NCI-H82 treated with DMSO at 0.1 percent for 48 hours (cell line): ENCODE results near the gene ACSL6.

Source experiments
- DNase-seq: peaks from one replicate; lab custom pipeline; 2025; ENCODE audit not compliant: unreplicated experiment; lab: John Stamatoyannopoulos, UW

Gene ACSL6

DNA sequence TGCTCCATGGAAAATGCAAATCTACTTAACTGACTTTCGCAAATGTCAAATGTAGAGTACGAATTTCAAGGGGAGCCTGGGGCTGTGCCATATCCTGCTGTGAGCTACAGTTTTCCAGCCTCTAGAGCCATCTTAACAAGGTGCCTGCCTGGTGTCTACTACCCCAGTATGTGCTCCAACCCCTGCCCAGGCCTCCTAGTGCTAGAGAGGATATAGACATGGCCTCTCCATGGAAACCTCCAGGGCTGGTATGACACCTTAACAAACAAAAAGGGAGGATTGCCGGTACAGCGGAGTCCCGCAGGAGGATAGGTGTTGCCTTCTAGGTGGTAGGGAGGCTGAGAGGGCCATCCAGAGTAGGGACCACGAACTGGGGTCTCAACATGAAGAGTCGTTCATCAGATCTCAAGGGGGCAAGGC, 35.4 kb upstream of the ACSL6 start:
- no peak for DNase-seq

DNA sequence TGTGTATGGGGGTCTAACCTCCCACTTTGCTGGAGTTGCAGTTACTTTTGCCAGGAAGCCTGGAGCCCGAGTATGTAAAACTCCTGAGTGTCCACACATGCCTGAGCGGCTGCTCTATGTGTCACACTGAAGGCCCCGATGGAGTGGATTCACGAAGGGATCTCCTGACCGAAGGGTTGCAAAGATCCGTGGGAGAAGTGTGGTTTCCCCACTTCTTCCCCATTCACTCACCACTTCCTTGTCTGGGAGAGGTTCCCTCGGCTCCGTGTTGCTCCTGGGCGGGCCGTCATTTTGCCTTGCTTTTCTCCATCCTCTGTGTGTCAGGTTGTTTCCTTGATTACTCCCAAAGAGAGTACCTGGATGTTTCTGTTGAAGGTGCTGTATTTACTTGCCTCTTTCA, 32.7 kb upstream of the ACSL6 start:
- DNase-seq: no peak

DNA sequence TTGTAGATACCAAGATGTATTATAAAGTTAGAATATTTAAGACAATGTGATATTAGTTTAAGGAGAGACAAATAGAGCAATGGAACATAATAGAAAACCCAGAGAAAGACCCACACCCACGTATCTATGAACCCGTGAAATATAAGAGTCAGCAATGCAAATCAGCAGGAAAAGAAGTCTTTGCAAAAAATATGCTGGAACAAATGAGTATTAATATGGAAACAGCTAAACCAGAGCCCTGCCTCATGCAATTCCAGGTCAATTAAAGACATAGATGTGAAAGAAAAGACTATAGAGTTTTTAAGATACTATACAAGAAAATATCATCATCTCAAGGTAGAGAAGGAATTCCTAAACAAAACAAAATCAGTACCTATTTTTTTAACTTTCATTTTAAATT, 25.9 kb upstream of the ACSL6 start:
- DNase-seq: no peak

DNA sequence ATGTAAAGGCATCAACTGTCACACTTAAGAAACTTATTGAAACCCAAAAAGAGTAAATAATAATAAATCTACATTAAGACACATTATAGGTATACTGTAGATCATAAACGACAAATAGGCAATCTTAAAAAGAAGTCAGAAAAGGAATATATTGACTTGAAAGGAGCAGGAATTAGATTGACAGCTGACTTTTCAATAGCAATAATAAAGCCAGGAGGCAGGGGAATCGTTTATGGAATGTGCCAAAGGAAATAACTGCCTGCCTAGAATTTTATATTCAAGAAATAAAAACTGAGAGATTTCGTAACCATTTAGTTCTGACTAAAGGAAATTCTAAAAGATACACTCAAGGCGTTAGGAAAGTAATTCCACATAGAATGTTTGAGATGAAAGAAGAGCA, 21.7 kb upstream of the ACSL6 start:
- DNase-seq: no peak

DNA sequence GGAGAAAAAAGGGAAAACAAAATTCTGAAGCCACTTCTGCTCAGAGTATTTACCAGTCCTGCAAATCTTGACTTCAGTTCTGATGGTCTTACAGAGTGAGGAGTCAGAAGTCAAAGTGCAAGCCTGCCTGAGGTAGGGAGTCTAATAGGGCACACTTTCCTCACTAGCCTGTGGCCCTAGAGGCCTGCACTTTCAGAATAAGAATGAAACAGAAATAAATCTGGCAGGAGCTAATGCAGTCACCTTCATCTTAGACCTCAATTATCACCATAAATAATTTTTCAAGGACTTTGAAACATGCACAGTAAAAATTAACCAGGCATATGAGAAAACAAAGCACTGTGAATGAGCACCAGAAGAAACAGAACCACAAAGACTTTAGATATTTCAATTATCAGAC, 20.7 kb upstream of the ACSL6 start:
- no peak for DNase-seq

DNA sequence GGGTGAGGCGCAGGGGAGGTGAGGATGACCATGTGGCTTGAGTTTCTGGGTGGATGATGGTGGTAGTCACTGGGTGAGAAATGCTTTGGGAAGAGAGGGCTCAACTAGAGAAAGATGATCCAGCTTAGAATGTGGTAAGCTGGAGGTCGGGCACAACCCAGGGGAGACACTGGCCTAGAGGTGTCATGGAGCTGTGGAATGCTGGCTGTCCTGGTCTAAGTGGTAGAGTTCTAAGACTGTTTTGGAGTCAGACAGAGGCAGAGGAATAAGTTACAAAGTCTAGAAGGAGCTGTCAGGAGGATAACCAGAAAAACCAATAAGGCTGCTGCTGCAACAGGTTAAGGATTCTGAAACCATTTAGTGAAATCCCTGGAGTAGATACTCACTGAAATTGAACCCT, 19.2 kb upstream of the ACSL6 start:
- no peak for DNase-seq

DNA sequence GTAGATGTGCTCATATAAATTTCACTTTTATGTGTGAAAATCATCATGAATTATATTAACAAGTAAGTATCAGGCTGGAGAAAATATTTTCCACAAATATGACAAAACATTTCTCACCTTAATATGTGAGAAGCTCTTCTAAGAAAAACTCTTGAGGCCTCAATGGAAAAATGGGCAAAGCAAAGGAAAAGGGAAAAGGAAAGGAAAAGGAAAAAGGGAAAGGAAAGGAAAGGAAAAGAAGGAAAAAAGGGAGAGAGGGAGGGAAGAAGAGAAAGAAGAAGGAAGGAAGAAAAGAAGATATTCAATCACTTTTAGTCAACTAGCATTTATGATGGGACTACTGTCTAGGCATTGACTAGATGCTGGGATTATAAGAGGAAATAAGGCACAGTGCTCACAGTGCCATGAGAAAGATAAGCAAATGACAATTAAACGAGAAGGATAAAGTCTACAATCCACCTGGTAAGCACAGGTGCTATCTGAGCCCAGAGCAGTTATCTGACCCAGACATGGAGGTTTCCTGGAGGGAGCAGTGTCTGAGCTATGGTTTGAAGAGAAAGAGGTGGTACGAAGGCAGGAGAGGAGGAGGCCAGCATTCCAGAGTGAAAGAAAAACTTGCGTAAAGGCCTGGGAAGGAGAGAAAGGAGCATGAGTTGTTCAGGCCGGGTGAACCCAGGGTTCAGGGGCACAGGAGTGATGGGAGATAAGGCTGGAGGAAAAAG, 18.3 kb upstream of the ACSL6 start:
- DNase-seq: no peak

DNA sequence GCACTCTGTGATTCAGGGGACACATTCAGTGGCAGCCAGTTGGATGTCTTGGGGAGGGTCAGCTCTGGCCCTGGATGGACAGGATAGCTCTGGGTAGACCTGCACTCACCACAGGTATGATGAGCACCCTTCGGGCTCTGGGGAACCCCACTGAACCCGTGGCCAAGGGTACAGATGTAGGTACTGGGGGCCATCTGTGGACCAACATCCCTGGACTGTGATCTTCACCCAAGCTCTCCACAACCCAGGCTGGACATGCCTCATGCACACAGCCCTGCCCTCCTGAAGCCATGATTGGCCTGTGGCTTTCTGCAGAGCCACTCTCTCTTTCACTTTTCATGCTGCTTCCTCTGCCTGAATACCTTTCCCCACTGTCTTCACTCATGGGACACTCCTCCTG, 15.6 kb upstream of the ACSL6 start:
- no peak for DNase-seq

DNA sequence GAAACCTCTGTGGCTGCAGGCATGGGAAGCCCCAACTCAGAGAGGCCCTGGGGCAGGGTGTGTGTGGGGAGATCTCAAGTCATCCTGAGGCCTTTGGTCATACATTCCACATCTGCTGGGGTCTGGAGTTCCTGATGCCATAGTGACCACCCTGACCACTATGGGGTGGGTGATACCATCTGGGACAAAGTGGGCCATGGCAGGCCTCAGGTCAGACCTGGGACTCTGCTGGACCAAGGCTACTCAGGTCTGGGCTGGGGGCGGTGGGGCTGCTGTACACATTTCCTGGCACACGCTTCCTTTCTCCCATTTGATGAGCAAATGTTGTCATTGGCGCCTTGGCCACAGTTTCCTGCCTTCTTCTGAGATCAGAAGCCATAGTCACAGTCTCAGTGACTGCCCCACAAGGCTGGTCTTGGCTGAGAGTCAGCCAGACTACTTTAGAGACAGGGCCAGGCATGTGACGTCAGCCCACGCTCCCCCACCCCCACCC, 15.1 kb upstream of the ACSL6 start:
- DNase-seq: no peak

DNA sequence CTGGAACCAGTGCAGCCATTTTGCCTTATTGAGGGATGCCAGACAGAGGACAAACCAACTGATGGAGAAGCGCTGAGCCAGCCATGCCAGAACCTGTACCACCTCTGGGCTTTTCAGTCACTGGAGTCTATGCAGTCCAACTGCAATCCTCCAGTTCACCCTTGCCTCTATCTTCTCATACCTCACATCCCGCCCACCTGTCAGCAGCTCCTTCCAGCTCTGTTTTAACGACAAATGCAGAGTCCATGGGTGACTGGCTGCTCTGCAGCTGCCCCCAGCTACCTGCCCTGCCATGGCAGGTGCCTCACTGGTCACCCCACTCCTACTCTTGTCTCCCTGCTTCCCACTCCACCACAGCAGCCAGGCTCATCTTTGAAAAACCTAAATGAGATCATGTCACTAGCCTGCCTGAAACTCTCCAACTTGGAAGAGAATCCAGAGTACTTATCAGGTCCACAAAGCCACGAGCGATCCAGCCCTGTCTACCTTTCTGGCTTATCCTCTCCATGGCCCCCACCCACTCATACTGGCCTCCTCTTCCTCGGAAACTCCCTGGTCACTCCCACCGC, 14.0 kb upstream of the ACSL6 start:
- no peak for DNase-seq

DNA sequence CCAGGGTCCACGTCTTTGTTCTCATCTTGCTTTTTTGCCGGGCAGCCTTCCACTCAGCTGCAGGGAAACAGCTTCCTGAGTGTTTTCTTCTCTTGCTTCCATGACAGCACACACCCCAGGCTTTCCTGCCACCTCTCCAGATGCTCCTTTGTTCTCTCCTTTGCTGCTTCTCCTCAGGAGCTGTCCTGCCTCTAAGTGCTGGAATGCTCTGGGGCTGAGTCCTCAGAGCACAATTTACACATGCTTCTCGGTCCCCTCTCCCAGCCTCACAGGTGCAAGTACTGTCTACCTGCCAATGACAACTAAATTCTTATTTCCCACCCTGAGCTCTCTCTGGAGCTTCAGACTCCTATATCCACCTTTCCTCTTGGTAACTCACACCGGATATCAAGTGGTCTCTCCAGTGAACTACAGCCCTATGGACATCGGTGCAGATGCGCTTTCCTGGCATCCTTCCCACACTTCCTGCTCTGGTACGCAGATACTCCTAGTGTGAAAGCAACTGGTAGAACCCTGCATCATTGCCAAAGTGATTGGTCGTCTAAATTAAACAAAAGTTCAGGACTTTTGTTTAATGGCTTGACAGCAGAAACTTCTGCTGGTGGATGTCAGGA, 13.4 kb upstream of the ACSL6 start:
- no peak for DNase-seq

DNA sequence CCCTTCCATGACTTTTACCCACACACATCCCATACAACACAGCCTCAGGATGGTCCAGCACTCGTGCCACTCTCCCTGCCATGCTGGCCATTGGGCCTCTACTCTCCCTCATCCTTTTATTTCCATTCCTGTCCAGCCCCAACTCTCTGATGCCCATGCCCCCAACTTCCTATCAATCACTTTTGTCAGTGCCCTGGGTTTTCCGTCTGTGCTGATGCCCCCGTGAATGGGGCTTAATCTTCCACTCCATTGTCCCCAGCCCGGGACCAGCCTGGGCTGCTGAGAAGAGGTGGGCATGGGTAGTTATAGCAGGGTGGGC, 12.6 kb upstream of the ACSL6 start:
- DNase-seq: no peak

DNA sequence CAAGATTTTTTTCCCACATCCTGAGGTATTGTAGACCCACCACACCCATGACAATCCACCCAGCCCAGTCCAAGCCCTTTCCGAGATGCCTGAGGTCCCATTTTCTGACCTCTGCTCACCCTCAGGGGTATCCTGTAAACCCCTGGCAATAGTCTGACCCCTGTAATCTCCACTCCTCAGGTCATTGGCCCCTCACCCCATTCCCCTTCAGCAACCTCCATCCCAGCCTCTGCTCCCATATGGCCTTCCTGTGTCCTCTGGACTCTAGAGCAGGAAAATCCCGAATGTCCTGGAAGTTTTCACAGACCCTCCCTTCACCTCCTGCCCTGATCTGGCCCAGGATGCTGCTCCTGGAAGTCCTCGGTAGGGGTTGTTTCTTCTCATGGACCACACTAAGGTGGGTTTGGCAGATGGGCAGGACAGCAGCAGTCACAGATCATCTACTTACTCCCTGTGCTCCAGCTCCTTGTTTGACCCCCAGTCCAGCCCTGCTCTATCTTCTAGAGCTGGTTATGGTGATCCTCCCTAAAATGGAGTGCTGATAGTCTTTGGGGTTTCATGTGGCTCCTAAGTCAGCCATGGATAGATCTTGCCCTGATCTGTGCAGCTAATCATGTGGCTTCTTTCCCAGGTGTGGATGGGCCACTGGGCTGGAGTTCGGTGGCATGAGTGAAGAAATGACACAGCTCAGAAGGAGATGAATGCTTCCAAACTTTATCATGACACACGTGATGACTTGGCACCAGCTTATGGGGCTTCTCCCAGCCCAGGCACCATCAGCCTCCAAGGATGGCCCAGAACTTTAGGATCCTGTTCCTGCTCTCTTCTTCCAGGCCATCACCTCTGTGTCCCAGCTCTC, 12.0 kb upstream of the ACSL6 start:
- DNase-seq: no peak

DNA sequence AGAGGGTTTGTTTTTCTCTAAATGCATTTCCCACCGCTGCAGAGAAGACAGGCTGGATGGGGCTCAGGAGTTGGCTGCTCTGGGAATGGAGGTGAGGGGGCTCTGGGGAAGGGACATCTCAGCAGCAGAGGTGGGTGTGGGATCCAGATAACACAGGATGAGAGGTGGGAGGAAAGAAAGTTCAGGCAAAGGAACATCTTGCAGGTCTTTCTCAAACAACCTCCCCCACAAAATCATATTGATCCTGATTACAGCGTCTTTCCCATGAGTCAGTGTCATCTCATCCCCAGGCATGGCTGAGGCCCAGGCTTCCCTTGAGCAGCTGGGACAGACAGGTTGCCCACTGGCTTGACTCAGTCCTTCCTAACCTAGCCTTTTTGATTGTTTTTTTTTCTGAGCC, 11.3 kb upstream of the ACSL6 start:
- no peak for DNase-seq

DNA sequence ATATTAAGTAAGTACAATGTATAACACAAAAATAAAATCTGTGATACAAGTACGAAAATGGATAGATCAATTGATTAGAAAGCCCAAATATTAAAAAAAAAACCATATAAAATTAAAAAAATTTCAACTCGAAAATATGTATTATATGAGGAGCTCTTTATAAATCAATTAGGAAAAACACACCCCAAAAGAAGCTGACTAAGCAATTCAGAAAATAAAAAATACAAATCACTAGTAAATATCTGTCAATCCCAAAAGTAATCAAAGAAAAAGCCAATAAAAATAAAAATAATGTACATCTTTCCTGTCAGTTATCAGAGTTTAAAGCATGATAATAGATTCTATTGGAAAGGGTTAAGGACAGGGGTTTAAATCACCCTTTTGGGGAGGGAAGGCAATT, 10.2 kb upstream of the ACSL6 start:
- DNase-seq: no peak

DNA sequence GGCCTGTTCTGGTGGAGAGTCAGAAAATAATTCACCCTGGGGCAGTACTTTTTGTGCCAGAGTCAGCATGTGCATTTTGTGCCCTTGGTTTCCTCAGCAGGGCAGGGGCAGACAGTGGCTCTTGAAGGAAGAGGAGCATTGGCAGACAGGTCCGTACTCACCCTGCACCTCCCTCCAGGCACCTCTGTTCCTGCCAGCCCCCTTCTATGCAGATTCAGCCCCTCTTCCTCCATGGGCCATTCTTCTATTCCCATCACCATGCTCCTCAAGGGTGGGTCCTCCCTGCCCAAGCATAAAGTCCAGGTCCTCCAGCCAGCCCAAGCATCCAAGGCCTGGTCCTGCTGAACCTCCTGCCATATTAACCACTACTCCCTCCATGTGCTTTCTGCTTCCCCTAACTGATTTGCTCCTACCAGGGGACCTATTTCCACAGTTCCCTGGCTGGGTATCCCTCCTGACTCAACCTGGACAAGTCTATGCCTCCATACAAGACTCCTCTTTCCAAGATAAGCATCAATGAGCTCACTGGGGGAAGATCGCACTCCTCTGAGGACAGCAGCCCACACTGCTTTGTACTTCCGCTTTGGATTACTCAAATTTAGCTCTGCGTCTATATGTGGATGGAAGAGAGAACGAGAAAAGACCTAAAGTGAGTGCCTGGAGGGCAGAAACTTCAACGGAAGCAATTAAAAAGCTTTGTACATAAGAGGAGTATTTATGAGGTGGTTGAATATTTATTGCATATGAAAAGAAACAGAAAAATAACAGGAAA, 9.3 kb upstream of the ACSL6 start:
- DNase-seq: no peak

DNA sequence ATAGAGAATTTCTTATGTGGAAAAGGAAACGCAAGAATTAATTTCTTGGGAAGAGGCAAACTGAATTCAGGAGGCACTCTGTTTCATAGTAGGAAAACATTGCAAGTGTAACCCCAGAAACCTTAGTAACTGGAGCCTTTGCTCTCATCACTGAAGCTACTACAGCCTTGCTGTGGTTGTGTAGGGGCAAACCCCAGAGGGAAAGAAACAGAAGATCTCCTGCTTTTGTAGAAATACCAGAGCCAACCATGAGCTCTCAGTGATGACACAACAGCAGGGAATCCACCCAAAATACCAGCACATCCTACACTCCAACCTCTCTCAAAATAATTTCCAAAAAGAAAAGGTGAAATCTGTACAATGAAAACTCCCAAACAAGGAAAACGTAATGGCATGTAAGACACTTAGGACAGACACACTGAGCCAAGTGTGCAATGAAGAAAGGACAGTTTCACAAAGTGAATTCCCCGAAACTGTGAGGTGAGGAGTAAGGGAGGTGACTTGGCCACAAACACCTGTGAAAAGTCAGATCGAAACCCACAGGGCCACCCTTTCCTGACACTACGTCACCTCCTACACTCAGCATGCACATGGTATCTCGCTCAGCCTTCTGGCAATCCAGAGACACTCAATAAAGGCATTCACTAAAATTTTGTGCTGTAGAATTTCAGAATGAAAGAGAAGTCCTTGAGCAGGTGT, 8.5 kb upstream of the ACSL6 start:
- DNase-seq: no peak

DNA sequence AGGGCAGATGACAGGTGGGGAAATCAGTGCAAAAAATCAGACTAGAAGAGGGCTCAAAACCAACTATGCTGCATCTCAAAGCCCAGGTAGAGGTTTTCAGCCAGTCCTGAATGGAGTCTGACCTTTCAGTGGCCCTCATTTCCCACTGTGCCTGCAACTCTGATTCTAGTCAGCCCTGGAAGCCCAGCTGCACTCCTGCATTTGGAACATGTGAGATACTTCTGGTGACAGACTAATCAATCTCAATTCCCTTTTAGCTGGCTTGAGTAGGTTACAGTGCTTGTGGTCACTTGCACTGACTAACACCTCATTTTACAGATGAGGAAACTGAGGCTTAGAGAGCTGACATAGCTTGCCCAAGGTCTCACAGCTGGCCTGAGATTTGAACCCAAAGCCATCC, 7.9 kb upstream of the ACSL6 start:
- no peak for DNase-seq

DNA sequence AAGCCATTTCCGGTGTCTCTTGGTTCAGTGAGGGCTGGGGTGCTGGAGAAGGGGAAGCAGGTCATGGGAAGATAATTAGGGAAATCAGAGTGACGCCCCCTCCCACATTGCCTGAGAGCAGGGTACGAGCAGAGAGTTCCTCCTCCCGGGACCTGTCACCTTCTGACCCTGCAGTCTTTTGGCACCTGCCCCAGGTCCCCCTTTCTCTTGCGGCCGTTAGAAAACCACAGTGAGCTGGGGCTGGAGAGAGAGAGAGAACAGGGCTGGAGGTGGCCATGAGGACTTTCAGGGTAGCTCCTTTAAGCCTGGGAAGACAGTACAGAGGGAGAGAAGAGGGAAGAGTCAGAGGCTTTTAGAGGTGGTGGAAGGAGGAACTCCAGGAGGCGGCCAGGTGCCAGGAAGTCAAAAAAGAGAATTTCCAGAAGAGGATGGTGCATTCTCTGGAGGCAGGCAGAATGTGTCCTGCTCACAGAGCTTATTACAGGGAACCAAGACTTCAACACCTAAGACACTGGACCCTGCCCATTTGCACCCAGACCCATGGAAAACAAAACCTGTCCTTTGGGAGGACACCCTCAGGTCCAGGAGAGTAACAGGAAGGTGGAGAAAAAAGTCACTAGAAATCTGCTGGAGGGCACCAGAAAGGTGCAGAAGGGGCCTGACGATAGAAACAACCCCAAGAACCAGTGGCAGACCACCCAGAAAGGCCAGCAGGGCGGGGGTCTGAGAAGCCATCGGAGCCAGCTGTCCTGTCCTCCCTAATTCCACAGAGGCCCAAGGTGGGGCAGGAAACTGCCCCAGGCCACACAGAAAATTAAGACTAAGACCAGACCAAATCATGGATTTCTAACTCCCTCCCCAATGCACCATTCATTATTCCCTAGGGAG, 6.5 kb upstream of the ACSL6 start:
- DNase-seq: no peak

DNA sequence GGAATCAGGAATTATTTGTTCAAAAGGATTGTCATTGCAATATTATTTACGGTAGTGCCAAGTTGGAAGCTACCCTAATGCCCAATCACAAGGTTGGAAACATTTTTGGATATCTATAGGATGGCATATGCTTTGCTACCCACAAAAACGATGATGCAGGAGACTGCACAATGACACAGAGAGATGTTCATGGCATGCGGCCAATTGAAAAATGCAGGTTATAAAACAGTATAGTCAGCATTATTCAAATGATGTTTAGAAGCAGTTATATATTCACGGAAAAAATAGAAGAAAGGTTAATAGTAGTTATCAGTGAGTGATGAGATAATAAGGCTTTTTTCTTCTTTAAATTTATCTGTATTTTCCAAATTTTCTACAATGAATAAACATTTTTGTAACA, 5.9 kb upstream of the ACSL6 start:
- DNase-seq: no peak
